Measurements from ENCODE around the gene CCDC13. TPM values are rescaled to one million over a fixed set of nuclear protein-coding genes. Genes with fewer than 3 reads are reported as not detected.

CCDC13 gene
- total and polyA plus RNA-seq, 2 of the 13 experiments (the other 11 are each of a cell fraction or from before 2014, with no cell fraction given), result 0.22 to 0.51 TPM

GRCh38 chr3:42778644-42779043, 5.6 kb upstream of the CCDC13 start:
- H3K79me2 ChIP-seq (ENCODE audit: insufficient read depth, low read length), result no peaks in the 10 kb centered on the region
- 97% methylated on average over 2 of the region's 2 CpGs for WGBS (ENCODE audit: low lambda C conversion rate)
- no peak overlapping the region for H2AFZ ChIP-seq (ENCODE audit: low read length)
- no peaks in the 10 kb centered on the region for H3K27me3 ChIP-seq (ENCODE audit: control insufficient read depth in 1 of 2, insufficient read depth in 2 of 2, low read length in 2 of 2)
- no peak overlapping the region for H3K4me2 ChIP-seq (ENCODE audit: low read depth, low read length)
- no peak for FAIRE-seq
- DNase-seq (ENCODE audit: low spot score), result no peak
- ChIA-PET POLR2A (interaction anchor here (1.1 to 2.0 kb wide), 4 partner anchors 23 to 98 kb away, joined by 3 to 9 read pairs (median 4); partner anchors contain the start of gene HIGD1A), CTCF (ENCODE audit: low intra/inter-chr PET ratio, low total read pairs) (no interaction called here)
- H3K4me1 ChIP-seq (ENCODE audit: insufficient read depth, low read length), result peaks cover 16% of the 10 kb centered on the region
- H3K27ac ChIP-seq (ENCODE audit: extremely low read length, insufficient read depth, low read length), result no peak overlapping the region
- BruUV-seq (replicated peaks), result no TSS peak
- H3K4me3 ChIP-seq (replicated peaks in 1 of 3; ENCODE audit: insufficient read depth in 1 of 3, low read depth in 2 of 3, low read length in 3 of 3), result no peak overlapping the region
- peaks cover 4 to 9% of the 10 kb centered on the region in 2 experiments; a peak in 4 of 5 replicates for H3K36me3 ChIP-seq (replicated peaks in 1 of 2; ENCODE audit: control insufficient read depth in 1 of 2, insufficient read depth in 2 of 2, low read length in 2 of 2)
- H4K20me1 ChIP-seq (ENCODE audit: insufficient read depth, low read length), result no peaks in the 10 kb centered on the region
- in situ Hi-C loops (cut with HindIII; ENCODE audit: extremely low pct_ligation_motif_present, low pct_unique_long_range_greater_than_20kb), result no loop called here
- no peaks in the 10 kb centered on the region for H3K9me3 ChIP-seq (ENCODE audit: low read length)
- ATAC-seq, result no peak
- intact Hi-C loops (cut with micrococcal nuclease; ENCODE audit: unreplicated experiment), result no loop called here
- H3K9ac ChIP-seq (ENCODE audit: insufficient read depth, low read depth, low read length), result no peak overlapping the region
- no peak for TF ChIP-seq ZNF879 (CRISPR knock-in tag; IDR thresholded peaks at IDR 0.05)
- TF ChIP-seq KLF6 (CRISPR knock-in tag; IDR thresholded peaks at IDR 0.05), result no peak
- TF ChIP-seq BRF2 (CRISPR knock-in tag; IDR thresholded peaks at IDR 0.05), result no peak
- no peak for TF ChIP-seq ZNF256 (CRISPR knock-in tag; conservative IDR thresholded peaks at IDR 0.05)

- H3K4me3 ChIP-seq (replicated peaks in 1 of 3; ENCODE audit: insufficient read depth in 1 of 3, low read depth in 2 of 3, low read length in 3 of 3), result no peak overlapping the region
- H3K27me3 ChIP-seq (ENCODE audit: control insufficient read depth in 1 of 2, insufficient read depth in 2 of 2, low read length in 2 of 2), result no peaks in the 10 kb centered on the region
- 79% methylated on average over 6 of the region's 6 CpGs for WGBS (ENCODE audit: low lambda C conversion rate)
- in situ Hi-C loops (cut with HindIII; ENCODE audit: extremely low pct_ligation_motif_present, low pct_unique_long_range_greater_than_20kb) (no loop called here), intact Hi-C loops (cut with micrococcal nuclease; ENCODE audit: unreplicated experiment) (no loop called here)
- TF ChIP-seq KLF12 (CRISPR knock-in tag; IDR thresholded peaks at IDR 0.05; ENCODE audit: borderline replicate concordance), result no peak
- no peak for TF ChIP-seq ZSCAN29 (CRISPR knock-in tag; conservative IDR thresholded peaks at IDR 0.05)
- ATAC-seq (no peak), DNase-seq (ENCODE audit: low spot score) (no peak), FAIRE-seq (no peak)
- H3K9ac ChIP-seq (ENCODE audit: insufficient read depth, low read depth, low read length), result no peak overlapping the region
- no peaks in the 10 kb centered on the region for H3K36me3 ChIP-seq (replicated peaks in 1 of 2; ENCODE audit: control insufficient read depth in 1 of 2, insufficient read depth in 2 of 2, low read length in 2 of 2)
- no peak overlapping the region for H3K27ac ChIP-seq (ENCODE audit: extremely low read length, insufficient read depth, low read length)
- H4K20me1 ChIP-seq (ENCODE audit: insufficient read depth, low read length), result no peaks in the 10 kb centered on the region
- peaks cover 11% of the 10 kb centered on the region; the same call in 1 of the 2 replicates for H3K4me1 ChIP-seq (ENCODE audit: insufficient read depth, low read length)
- CTCF ChIA-PET (ENCODE audit: low intra/inter-chr PET ratio, low total read pairs), result no interaction called here
- POLR2A ChIA-PET, result no interaction called here
- no peak overlapping the region for H3K4me2 ChIP-seq (ENCODE audit: low read depth, low read length)
- H3K9me3 ChIP-seq (ENCODE audit: low read length), result no peaks in the 10 kb centered on the region
- no peaks in the 10 kb centered on the region for H3K79me2 ChIP-seq (ENCODE audit: insufficient read depth, low read length)
- H2AFZ ChIP-seq (ENCODE audit: low read length), result no peak overlapping the region
- BruUV-seq (replicated peaks), result no TSS peak
Observed at GRCh38 chr3:42773409-42773751, 327 bp upstream of the CCDC13 start.

Data from HepG2 (cell line).